Retinal pigment epithelial cell (primary cell): Measurements from ENCODE around the gene THEM4.

Experiments
- DNase-seq: peaks from one replicate; pipeline ENCODE4 v3.0.0-alpha.2; 2010; ENCODE audit warnings: low read depth
- H3K4me3 ChIP-seq: 2 replicates; pipeline ENCODE4 v1.5.1; 2011; ENCODE audit warnings: mild to moderate bottlenecking, low read length, control low read depth, moderate library complexity
- CTCF ChIP-seq: conservative IDR thresholded peaks from 2 replicates; pipeline ENCODE4 v1.5.1; 2011; ENCODE audit warnings: low read depth, low read length, control low read depth, inconsistent platforms

The THEM4 gene

GRCh38 chr1:151934048-151934493 is 24.8 kb upstream of the THEM4 start:
- no peak overlapping the region for H3K4me3 ChIP-seq
- TF ChIP-seq CTCF = peak; percentile 89
- no peak for DNase-seq

GRCh38 chr1:151924691-151925587 is 15.6 kb upstream of the THEM4 start:
- no peak for TF ChIP-seq CTCF
- DNase-seq = no peak
- H3K4me3 ChIP-seq = no peak overlapping the region

GRCh38 chr1:151923422-151923821 is 14.1 kb upstream of the THEM4 start:
- no peak overlapping the region for H3K4me3 ChIP-seq
- no peak for DNase-seq
- no peak for TF ChIP-seq CTCF

- no peak overlapping the region for H3K4me3 ChIP-seq
- no peak for TF ChIP-seq CTCF
- no peak for DNase-seq
Observed at GRCh38 chr1:151920149-151920548, 10.8 kb upstream of the THEM4 start.

GRCh38 chr1:151918819-151919610 is 9.7 kb upstream of the THEM4 start:
- H3K4me3 ChIP-seq = no peak overlapping the region
- TF ChIP-seq CTCF = no peak
- DNase-seq = no peak

GRCh38 chr1:151918156-151918555 is 8.8 kb upstream of the THEM4 start:
- TF ChIP-seq CTCF = no peak
- H3K4me3 ChIP-seq = no peak overlapping the region
- no peak for DNase-seq
